HL-60 (cell line): ENCODE measurements around the gene CD300H.
"Not testable (repeated sequence)": the region's sequence is repeated elsewhere in the genome, so short reads cannot be mapped to it uniquely, and the experiment has no call there.

Experiments
- DNase-seq, 2 experiments: peaks; one replicate each; pipeline ENCODE4 v3.0.0-alpha.2; 2010 to 2020; ENCODE audit warnings: low read depth in 1 of 2, low spot score in 1 of 2
- H3K27ac ChIP-seq: fragments of 250-450 bp; sonication (Bioruptor Pico); replicated peaks from 2 replicates; pipeline ENCODE4 v1.5.1; 2020; ENCODE audit warnings: mild to moderate bottlenecking, moderate library complexity
- H3K27me3 ChIP-seq: fragments of 250-450 bp; sonication (Bioruptor Pico); 2 replicates; pipeline ENCODE4 v1.5.1; 2021; ENCODE audit warnings: mild to moderate bottlenecking, moderate library complexity; ENCODE audit not compliant: insufficient read depth, poor library complexity, severe bottlenecking
- H3K4me3 ChIP-seq: replicated peaks from 2 replicates; pipeline ENCODE4 v1.5.1; 2011; ENCODE audit warnings: mild to moderate bottlenecking, control low read depth, low read length; ENCODE audit not compliant: insufficient read depth
- CTCF ChIP-seq: IDR thresholded peaks from one replicate; pipeline ENCODE4 v1.5.1; 2011; ENCODE audit warnings: low read length, control low read depth, inconsistent platforms; ENCODE audit not compliant: insufficient read depth
- GABPA ChIP-seq: IDR thresholded peaks from 2 replicates; pipeline ENCODE4 v1.6.1; 2012; ENCODE audit warnings: low read depth
- POLR2AphosphoS5 ChIP-seq: IDR thresholded peaks from 2 replicates; pipeline ENCODE4 v1.6.1; 2012; ENCODE audit warnings: low read depth
- REST ChIP-seq: IDR thresholded peaks from 2 replicates; pipeline ENCODE4 v1.6.1; 2012; ENCODE audit warnings: low read depth; ENCODE audit not compliant: insufficient replicate concordance
- SPI1 ChIP-seq: IDR thresholded peaks from 2 replicates; pipeline ENCODE4 v1.6.1; 2012; ENCODE audit warnings: low read depth, mild to moderate bottlenecking, borderline replicate concordance

The CD300H gene

GRCh38 chr17:74563358-74563757, 4.0 kb downstream of the CD300H start:
- Histone ChIP-seq H3K27me3 (no peaks in the 10 kb centered on the region), H3K4me3 (no peak overlapping the region), H3K27ac (no peak overlapping the region)
- TF ChIP-seq SPI1: no peak
- no peak for TF ChIP-seq REST
- no peak for TF ChIP-seq POLR2AphosphoS5
- TF ChIP-seq CTCF: no peak
- TF ChIP-seq GABPA: no peak
- DNase-seq: no peak

- Histone ChIP-seq H3K4me3 (no peak overlapping the region), H3K27ac (no peak overlapping the region), H3K27me3 (no peaks in the 10 kb centered on the region)
- no peak for DNase-seq
- TF ChIP-seq CTCF (no peak), POLR2AphosphoS5 (no peak), SPI1 (no peak), GABPA (no peak), REST (no peak)
Measured at GRCh38 chr17:74561586-74561985, 5.7 kb downstream of the CD300H start.

GRCh38 chr17:74558882-74559519, 8.3 kb downstream of the CD300H start:
- Histone ChIP-seq H3K27ac (no peak overlapping the region), H3K27me3 (no peaks in the 10 kb centered on the region), H3K4me3 (no peak overlapping the region)
- DNase-seq: no peak
- no peak for TF ChIP-seq REST
- no peak for TF ChIP-seq SPI1
- TF ChIP-seq CTCF: no peak
- no peak for TF ChIP-seq GABPA
- no peak for TF ChIP-seq POLR2AphosphoS5

GRCh38 chr17:74558402-74558801, 8.9 kb downstream of the CD300H start:
- H3K27me3 ChIP-seq, H3K27ac ChIP-seq, H3K4me3 ChIP-seq, DNase-seq: not testable (repeated sequence)
